GM18873 (cell line): Measurements from ENCODE around the gene TAPBP.
"Not testable (repeated sequence)": the region's sequence is repeated elsewhere in the genome, so short reads cannot be mapped to it uniquely, and the experiment has no call there.

Experiments used
- ATAC-seq: cut with Tn5 transposase; IDR thresholded peaks from one replicate; pipeline ENCODE4 v1.9.1; 2021; ENCODE audit warnings: mild to moderate bottlenecking, moderate library complexity, moderate number of reproducible peaks; ENCODE audit not compliant: unreplicated experiment, low FRiP score

The TAPBP gene

DNA sequence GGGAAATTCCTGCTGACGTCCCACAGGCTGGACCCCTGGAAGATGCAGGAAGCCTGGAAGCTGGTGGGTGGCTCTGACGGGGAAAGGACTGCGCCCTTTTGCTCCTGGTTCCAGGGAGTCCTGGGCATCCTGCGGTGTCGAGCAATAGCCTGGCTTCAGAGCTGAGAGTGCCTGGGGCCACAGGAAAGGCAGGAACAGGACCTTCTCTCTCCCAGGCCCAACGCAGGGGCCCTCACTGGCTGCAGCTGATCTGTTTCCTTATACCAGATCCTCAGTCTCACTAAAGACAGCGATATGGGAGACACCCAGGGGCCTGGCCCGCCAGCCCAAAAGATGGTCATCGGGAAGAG is 35.5 kb downstream of the TAPBP start:
- ATAC-seq = no peak

DNA sequence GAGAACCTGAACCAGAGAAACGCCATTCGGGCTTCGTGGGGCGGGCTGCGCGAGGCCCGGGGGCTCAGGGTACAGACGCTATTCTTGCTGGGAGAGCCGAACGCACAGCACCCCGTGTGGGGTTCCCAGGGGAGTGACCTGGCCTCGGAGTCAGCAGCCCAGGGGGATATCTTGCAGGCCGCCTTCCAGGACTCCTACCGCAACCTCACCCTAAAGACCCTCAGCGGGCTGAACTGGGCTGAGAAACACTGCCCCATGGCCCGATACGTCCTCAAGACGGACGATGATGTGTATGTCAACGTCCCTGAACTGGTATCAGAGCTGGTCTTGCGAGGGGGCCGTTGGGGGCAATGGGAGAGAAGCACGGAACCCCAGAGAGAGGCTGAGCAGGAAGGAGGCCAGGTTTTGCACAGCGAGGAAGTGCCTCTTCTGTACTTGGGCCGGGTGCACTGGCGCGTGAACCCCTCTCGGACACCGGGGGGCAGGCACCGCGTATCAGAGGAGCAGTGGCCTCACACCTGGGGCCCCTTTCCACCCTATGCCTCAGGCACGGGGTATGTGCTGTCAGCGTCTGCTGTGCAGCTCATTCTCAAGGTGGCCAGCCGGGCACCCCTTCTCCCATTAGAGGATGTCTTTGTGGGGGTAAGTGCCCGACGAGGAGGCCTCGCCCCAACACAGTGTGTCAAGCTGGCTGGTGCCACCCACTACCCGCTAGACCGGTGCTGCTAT is 36.1 kb downstream of the TAPBP start:
- no peak for ATAC-seq

DNA sequence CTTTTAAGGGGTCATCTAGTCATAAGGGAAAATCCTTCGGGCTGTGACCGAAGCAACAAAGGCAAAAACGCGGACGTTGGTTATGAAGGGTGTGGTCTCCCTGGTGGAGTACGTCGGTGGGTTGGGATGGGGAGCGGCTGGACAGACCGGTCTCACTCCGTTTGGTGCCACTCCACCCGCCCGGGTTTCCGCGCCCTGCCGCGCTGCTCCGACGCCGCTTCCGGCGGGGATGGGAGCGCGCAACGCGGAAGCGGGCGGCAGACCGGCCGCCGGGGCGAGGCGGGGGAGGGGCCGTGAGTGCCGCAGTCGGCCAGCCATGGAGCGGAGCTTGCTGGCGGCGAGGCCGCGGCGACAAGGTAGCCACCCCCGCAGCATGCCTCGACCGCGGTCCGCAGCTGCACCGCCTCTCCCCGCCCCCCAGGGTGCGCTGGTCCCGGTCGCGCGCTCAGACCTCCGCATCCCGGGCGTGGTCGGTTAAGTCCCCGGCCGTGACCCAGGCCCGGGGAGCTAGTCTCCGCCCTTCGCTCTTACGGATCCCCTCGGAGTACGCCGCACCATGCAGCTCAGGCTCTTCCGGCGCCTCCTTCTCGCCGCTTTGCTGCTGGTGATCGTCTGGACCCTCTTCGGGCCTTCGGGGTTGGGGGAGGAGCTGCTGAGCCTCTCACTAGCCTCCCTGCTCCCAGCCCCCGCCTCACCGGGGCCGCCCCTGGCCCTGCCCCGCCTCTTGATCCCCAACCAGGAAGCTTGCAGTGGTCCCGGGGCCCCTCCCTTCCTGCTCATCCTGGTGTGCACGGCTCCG is 36.8 kb downstream of the TAPBP start, which contains the start of gene B3GALT4:
B3GALT4 (plus strand) TSS at position 260 of the 799 bp plus-strand sequence; CDS start at position 557, 297 bp downstream.
- ATAC-seq = peak; percentile 36

DNA sequence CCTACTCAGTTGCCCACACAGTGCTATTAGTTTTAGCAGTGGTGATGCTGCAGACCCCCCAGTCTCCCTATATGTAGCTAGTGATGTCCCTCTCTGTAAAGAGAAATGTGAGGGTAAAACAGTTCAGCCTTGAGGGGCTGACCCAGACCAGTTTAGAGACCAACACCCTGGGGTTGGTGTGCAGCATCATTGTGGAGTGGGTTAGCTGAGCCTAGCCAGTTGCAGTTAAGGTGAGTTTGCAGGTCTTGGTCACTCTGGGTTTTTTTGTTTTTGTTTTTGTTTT is 37.4 kb downstream of the TAPBP start:
- no peak for ATAC-seq

DNA sequence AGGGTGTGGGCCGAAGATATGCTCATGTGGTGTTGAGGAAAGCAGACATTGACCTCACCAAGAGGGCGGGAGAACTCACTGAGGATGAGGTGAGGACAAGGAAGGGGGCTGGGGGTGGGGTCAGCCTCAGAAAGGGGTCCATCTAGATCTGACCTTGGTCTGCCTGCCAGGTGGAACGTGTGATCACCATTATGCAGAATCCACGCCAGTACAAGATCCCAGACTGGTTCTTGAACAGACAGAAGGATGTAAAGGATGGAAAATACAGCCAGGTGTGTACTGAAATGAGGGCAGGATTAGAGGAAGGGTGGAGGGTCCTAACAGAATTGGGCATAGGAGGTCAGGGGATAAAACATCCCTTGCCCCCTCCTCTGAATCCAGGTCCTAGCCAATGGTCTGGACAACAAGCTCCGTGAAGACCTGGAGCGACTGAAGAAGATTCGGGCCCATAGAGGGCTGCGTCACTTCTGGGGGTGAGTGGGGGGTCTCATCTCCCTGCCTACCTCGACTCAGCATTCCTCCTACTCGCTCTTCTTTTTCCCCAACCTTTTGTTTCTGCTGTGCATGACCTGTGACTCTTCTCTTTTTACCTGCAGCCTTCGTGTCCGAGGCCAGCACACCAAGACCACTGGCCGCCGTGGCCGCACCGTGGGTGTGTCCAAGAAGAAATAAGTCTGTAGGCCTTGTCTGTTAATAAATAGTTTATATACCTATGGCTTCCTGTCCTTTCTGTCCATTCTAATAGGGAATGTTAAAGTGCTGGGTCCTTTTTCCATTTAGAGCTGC is 37.9 kb downstream of the TAPBP start:
- not testable (repeated sequence) for ATAC-seq

DNA sequence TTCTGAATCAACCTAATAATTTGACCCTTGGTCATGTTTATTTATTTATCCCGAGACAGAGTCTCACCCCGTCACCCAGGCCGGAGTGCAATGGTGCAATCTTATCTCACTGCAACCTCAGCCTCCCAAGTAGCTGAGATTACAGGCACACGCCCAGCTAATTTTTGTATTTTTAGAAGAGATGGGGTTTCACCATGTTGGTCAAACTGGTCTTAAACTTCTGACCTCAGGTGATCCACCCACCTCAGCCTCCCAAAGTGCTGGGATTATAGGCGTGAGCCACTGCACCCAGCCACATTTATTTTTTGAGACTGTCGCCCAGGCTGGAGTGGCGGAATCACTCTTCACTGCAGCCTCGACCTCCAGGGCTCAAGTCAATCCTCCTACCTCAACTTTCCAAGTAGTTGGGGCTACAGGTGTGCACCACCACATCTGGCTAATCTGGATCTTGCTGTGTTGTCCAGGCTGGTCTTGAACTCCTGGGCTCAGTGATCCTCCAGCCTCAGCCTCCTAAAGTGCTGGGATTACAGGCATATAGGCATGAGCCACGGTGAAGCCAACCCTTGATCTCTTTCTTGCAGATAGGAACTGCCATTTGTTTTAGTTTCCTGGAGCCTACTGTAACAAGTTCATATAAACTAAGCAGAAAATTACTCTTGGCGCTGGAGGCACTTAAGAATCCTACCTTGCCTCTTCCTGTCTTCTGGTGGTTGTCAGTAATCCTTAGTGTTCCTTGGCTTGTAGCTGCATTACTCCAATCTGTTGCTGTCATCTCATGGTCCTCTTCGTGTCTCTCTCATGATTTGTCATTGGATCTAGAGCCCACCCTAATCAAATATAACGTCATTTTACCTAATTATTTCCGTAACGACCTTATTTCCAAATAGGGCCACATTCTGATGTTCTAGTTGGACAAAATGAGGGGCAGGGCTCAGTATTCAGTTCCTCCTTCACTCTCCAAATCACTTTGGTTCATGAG is 39.7 kb downstream of the TAPBP start:
- no peak for ATAC-seq

DNA sequence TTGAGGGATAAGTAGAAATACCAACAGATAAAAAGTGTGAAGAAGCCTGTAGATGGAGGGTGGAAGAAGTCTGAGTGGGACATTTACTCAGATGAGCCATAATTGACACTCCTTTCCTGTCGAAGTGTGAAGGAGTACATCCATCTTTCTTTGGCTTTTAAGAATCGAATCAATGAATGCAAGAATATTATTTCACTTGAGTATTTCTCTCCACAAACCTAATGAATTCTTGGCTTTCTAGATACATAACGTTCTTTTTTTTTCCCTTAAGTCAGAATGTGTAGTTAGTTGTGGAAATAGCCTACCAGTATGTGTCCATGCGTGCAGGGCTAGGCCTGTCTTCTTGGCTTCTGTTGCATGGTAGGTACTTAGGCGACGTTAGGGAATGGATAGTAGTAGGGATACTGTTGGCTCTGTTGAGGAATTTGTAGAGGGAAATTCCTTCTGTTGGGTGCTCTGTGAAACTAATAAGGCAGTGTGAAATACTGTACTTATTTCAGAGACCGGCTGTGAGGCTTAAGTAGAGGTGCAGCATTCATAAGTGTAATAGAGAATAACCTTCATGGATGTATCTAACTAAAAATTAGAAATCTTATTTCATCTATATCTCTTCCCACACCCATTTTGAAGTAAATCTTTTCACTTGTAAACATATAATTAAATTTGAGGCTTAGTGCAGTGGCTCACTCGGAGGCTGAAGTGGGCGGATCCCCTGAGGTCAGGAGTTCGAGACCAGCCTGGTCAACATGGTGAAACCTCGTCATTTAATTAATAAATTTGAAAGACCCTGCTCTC is 40.6 kb downstream of the TAPBP start:
- ATAC-seq = no peak

DNA sequence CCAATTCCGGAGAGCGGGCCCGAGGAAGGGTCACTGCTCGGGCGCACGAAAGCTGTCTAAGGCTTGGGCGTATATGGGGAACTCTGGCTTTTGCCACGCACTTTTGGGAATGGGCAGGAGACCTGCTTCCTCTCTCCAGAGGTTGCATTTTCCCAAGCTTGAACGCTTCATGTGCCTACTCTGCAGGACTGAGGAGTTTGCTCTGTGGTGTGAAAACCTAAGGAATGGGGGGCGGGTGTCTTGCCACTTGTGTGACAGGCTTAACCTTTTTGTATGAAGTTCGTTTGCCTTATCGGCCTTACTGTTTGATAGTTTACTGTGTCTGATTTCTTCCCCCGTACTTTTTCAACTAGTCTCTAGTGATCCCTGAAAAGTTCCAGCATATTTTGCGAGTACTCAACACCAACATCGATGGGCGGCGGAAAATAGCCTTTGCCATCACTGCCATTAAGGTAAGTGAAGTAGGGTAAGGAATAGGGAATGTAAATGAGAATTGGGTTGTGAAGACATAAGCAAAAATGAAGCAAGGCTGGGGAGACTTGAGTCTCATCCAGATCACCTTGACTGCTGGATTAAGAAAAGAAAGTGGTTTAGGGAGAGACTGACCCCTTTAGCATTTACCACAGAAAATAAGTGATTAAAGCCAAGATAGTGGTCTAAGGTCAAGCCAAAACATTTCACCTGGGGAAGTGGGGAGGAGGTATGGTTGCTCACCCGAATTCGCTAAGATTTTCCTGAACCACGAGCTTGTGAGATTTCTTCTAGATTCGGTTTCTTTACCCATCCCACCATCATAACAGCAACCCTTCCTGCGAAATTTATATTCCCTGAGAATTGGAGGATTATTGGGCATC is 41.4 kb downstream of the TAPBP start:
- ATAC-seq = no peak

DNA sequence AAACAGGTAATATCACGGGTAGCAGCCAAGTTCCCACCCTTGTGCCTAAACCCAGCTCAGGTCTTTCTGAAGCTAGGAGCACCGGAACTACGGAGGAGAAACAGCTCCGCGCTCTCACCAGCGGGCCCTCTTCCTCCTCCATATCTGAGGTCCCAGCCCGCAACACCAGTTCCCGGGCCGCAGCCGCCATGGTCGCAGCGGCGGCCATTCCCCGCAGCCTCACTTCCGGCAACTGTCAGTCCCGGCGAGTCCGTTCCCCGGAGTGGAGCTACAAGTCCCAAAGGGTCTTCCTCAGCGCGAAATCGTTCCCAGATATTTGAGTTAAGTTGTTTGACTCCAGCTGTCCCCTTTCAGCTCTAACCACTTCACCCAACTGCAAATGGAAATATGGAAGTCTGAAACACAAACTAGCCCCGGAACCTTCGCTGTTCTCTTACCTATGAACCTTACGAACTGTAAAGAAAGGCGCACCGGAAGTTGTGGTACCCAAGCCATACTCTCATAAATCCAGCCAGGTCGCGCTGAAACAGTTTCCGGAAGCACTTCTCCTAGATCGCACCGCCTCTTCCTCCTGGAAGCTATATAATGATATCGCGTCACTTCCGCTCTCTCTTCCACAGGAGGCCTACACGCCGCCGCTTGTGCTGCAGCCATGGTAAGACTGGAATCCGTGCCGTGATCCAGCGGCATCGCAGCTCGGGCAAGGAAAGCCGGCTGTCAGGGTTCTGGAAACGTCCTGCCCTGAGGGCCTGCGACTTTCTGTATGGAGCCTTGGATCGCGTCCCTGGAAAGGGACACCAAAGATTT is 42.2 kb downstream of the TAPBP start, which contains the start of the genes RPS18 and VPS52:
RPS18 (plus strand) TSS at position 608 of the 807 bp plus-strand sequence; CDS start at position 653, 45 bp downstream.
VPS52 (minus strand) TSS at position 409 of the 807 bp plus-strand sequence; CDS start at position 208, 201 bp downstream.
- peak; percentile 69 for ATAC-seq

DNA sequence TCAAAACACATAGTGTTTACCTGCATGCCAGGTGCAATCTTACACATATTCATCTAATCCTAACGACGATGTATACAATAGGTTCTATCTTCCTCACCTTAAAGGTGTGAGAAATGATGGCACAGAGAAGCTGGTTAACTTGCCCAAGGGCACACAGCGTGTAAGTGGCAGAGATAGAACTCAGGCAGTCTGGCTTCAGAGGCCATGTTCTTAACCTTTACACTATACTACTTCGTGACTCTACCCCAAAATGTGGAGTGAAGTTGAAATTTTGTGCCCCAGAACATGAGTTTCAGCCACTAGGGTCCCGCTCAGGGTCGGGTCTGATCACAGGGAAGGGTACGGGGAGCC is 42.8 kb downstream of the TAPBP start:
- ATAC-seq = no peak

DNA sequence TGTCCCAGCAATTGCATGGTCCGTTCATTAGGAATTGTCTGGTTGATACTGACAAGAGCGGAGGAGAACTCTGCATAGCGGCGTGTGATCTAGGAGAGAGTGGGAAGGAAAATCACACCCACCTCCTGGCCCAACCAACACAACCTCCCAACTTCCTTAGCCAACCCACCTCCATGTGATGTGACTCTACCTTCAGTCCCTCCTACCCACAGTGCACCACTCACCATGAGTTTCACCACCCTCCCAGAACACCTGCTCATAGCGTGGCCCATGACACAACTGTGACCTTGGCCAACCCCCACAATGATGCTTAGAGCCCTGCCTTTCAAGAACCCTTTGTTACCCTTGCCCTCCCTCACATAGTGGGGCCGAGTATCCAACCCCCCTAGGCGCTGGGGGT is 49.9 kb downstream of the TAPBP start:
- no peak for ATAC-seq

DNA sequence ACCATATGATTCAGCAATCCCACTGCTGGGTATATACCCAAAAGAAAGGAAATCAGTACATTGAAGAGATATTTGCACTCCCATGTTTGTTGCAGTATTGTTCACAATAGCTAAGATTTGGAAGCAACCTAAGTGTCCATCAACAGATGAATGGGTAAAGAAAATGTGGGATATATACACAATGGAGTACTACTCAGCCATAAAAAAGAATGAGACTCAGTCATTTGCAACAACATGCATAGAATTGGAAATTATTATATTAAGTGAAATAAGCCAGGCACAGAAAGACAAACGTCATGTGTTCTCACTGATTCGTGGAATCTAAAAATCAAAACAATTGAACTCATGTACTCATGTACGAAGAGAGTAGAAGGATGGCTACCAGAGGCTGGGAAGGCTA is 51.4 kb downstream of the TAPBP start:
- not testable (repeated sequence) for ATAC-seq

DNA sequence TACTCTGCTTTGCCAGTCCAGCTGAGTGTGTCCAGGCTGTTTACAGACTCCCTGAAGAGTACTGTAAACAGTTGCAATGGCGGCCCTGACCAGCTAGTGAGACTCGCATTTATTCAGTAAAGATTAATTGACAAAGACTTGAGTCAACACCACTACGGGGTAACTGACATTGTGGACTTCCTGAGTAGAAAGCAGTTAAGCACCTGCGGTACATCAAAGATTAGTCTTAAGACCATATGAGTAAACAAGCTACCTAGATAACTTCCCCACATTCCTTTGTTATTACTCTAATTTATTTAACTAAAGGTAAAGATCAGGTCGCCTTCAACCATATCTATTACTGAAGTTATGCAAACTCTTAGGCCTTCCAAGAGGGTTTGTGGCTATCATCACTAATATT is 54.8 kb downstream of the TAPBP start:
- ATAC-seq = no peak

DNA sequence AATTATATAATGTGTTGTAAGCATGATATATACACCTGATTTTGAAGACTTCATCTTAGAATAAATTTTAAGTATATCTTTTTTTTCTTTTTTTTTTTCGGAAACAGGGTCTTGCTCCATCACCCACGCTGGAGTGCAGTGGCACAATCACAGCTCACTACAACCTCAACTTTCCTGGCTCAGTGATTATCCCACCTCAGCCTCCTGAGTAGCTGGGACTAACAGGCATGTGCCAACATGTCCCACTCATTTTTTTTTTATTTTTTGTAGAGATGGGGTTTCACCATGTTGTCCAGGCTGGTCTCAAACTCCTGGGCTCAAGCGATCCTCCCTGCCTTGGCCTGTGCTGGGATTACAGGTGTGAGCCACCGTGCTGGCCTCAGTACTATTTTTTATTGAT is 59.3 kb downstream of the TAPBP start:
- ATAC-seq = no peak

DNA sequence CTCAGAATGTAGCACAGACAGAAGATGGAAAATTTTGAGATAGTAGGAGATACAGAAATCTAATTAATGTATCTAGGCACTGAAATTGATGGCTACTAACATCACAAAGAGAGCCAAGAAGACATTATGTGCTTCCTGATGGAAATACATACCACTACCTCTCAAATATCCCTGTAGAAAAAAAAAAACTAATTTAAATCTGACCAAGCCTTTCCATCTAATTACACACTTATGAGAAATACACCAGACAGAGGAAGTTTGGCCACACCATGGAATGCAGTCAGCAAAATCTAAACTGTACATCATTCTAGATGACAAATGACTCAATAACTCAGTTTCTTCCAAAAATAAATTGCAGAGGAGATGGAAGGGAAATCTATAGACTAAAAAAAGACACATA is 61.1 kb downstream of the TAPBP start:
- ATAC-seq = no peak

DNA sequence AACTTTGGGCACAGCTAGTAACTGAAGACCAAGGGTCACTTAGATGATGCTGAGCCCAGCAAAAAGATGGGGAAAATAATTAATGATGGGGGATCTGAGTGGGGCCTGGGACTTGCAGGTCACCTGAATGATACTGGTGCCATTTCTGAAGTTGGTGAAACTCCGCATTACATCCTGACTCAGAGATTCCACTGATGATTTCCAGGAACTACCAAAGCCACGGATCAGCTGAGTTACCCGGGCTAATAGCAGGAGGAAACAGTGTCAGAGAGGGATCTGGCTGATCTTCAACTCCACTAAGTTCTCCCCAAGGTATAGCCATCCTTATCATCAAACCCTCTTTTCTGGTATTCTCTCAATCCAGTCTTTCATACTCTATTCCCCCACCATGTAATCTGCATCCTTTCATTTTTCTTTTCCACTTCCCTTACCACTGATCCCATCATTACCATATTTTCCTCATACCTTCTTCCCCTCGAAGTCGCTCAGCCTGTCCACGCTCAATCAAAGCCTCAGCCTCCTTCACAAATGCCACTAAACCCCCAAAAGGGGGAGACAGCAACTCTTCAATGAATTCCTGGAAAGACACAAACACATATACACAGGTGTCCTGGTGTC is 62.4 kb downstream of the TAPBP start:
- ATAC-seq = no peak

DNA sequence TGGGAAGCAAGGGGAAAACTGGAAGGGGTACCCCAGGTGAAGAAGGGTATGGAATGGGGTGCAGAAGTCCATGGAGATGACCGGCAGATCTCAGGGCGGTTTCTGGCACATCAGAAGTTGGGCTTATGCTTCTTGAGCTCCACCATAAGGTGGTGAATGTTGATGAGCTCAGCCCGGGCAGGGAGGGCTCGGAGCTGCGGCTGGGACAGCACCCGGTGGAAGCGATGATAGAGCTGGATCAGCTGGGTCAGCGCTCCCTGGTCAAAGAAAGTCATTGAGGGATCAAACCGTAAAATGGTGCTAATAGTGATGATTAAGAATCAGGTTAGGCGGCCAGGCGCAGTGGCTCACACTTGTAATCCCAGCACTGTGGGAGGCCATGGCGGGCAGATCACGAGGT is 63.1 kb downstream of the TAPBP start:
- no peak for ATAC-seq
